GM10248 (cell line): ENCODE data around the gene ZDHHC4.

Experiments
- CTCF ChIA-PET: fragments of 300-600 bp; sonication (Branson Sonifier 250); formaldehyde crosslinking; extraction: SDS; loops from one replicate; lab custom pipeline; 2021; ENCODE audit warnings: antibody characterized with exemption; lab: Yijun Ruan, JAX
- POLR2A ChIA-PET: fragments of 350-650 bp; sonication (Branson Sonifier 250); formaldehyde crosslinking; extraction: SDS; loops from one replicate; lab custom pipeline; 2020; ENCODE audit warnings: antibody characterized with exemption; lab: Yijun Ruan, JAX
- DNase-seq: peaks from one replicate; pipeline ENCODE4 v3.0.0; 2012; ENCODE audit errors: extremely low spot score
- TF ChIP-seq, protein P1 (sequence below): IDR thresholded peaks from 2 replicates; pipeline ENCODE4 v1.5.1; 2012; ENCODE audit warnings: mild to moderate bottlenecking, low read depth; ENCODE audit errors: extremely low read depth, missing control alignments, control extremely low read depth

The ZDHHC4 gene

GRCh38 chr7:6588566-6588965 is 11.3 kb downstream of the ZDHHC4 start:
- CTCF ChIA-PET, result interaction anchor here (1.5 to 6.8 kb wide), 3 partner anchors 14 to 73 kb away, joined by 4 to 69 read pairs (median 10); partner anchors contain the start of gene ZDHHC4
- POLR2A ChIA-PET, result no interaction called here
- no peak for DNase-seq
- TF ChIP-seq, protein P1, sequence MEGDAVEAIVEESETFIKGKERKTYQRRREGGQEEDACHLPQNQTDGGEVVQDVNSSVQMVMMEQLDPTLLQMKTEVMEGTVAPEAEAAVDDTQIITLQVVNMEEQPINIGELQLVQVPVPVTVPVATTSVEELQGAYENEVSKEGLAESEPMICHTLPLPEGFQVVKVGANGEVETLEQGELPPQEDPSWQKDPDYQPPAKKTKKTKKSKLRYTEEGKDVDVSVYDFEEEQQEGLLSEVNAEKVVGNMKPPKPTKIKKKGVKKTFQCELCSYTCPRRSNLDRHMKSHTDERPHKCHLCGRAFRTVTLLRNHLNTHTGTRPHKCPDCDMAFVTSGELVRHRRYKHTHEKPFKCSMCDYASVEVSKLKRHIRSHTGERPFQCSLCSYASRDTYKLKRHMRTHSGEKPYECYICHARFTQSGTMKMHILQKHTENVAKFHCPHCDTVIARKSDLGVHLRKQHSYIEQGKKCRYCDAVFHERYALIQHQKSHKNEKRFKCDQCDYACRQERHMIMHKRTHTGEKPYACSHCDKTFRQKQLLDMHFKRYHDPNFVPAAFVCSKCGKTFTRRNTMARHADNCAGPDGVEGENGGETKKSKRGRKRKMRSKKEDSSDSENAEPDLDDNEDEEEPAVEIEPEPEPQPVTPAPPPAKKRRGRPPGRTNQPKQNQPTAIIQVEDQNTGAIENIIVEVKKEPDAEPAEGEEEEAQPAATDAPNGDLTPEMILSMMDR, result no peak

DNA sequence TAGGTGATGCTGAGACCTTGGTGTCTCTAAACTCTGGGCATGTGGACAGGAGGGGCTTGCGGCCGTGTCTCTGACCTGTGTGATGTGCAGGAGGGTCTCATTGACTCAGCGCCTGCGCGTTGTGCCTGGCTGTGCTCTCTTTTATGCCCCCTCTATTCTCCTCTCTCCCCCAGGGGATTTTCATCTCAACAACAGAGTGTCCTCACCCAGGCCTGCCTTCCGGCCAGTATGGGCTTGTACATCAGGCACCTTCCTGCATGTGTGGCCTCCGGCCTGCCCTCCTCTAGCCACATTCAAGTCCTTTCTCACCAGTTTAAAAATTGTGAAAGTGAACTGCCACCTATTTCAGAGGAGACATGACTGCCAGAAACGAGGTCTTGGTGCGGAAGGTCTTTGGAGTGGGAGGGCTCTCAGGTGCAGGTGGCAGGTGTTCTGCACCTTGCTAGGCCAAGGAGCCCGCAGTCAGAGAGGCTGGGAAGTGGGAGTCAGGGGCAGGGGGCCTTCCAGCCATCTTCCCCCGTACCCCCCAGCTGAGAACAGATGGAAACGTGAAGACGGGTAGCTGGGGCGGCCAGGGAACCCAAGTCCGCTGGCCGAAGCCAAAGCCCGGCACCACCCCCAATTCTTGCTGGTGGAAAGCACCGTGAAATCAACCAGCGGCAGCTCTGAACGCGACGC is 12.0 kb downstream of the ZDHHC4 start:
- ChIA-PET POLR2A (interaction anchor here (1.7 kb wide), 1 partner anchor 11 kb away, joined by 6 read pairs; no protein-coding TSS in a partner anchor), CTCF (interaction anchor here (0.9 to 6.8 kb wide), 11 partner anchors 9 to 122 kb away, joined by 3 to 69 read pairs (median 4); partner anchors contain the start of gene ZDHHC4)
- DNase-seq, result no peak
- TF ChIP-seq, protein P1, result no peak

DNA sequence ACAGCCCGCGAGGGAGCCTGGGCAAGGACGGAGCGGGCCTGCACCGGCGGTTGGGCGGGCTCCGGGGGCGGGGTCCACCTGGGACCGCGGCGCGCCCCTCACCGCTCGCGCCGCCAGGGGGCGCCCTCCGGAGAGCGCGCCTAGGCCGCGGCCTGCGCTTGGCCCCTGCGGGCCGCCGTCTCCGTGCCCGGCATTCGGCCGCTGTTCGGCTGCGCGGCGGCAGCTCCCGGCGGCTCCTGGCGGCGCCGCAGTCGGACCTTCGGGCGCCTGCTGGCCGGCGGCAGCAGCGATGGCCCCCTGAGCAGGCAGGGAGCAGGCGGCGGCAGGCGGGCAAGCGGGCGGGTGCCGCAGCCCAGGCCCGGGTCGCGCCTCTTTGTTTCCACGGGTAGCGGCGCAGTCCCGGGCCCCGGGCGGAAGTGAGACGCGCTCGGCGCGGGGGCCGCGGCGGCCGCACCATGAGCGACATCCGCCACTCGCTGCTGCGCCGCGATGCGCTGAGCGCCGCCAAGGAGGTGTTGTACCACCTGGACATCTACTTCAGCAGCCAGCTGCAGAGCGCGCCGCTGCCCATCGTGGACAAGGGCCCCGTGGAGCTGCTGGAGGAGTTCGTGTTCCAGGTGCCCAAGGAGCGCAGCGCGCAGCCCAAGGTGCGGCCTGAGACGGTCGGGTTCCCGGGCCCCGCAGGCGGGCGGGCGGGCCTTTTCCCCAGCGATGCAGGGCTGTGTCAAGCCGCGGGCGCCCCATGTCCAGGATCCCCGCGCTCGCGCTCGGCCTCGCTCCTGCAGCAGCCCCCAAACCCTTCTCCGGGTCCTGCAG is 12.8 kb downstream of the ZDHHC4 start, which contains the start of gene INTS15:
Gene INTS15, plus strand, starts transcription at position 193 of the 816 bp plus-strand sequence. Its CDS starts 263 bp downstream, at position 456.
- POLR2A ChIA-PET, result interaction anchor here (1.7 kb wide), 1 partner anchor 10 kb away, joined by 6 read pairs; no protein-coding TSS in a partner anchor
- CTCF ChIA-PET, result interaction anchor here (0.9 to 6.8 kb wide), 14 partner anchors 9 to 268 kb away, joined by 3 to 69 read pairs (median 4); partner anchors contain the start of gene ZDHHC4
- DNase-seq, result peak; percentile 92
- TF ChIP-seq, protein P1, result peak; percentile 88

- TF ChIP-seq, protein P1, result no peak
- CTCF ChIA-PET, result interaction anchor here (0.9 to 6.8 kb wide), 11 partner anchors 10 to 267 kb away, joined by 3 to 69 read pairs (median 4); partner anchors contain the start of gene ZDHHC4
- POLR2A ChIA-PET, result interaction anchor here (1.7 kb wide), 1 partner anchor 9 kb away, joined by 6 read pairs; no protein-coding TSS in a partner anchor
- DNase-seq, result no peak
These were observed 13.4 kb downstream of the ZDHHC4 start for GRCh38 chr7:6590645-6591110.

DNA sequence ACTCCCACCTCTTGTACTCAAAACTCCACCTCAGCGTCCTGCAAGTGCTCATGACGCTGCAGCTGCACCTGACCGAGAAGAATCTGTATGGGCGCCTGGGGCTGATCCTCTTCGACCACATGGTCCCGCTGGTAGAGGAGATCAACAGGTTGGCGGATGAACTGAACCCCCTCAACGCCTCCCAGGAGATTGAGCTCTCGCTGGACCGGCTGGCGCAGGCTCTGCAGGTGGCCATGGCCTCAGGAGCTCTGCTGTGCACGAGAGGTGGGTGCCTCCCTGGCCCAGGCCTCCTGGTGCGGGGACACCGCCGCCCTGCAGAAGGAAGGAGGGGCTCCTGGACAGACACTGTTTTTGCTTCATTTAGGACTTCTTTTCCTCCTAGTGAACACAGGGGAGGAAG is 22.8 kb downstream of the ZDHHC4 start:
- ChIA-PET CTCF (interaction anchor here (1.2 kb wide), 1 partner anchor 84 kb away, joined by 5 read pairs; no protein-coding TSS in a partner anchor), POLR2A (interaction anchor here (1.6 kb wide), 1 partner anchor 10 kb away, joined by 6 read pairs; the partner anchor contains the start of gene INTS15)
- DNase-seq, result no peak
- TF ChIP-seq, protein P1, result no peak
